Left kidney (tissue), 2 donors: Measurements from ENCODE around the gene RPL22. TPM values are rescaled to one million over a fixed set of nuclear protein-coding genes. Genes with fewer than 3 reads are reported as not detected.

ENCODE experiments used
- DNase-seq: peaks from one replicate; pipeline ENCODE4 v3.0.0-alpha.2; 2013
- polyA plus RNA-seq: library from polyadenylated mRNA; unstranded; fragments of 120-200 nt; gene quantifications from one replicate; pipeline ENCODE4 v1.2.1, GENCODE V29; 2013; ENCODE audit not compliant: insufficient read length

The RPL22 gene
- polyA plus RNA-seq, 1 donor, result 542 TPM

DNA sequence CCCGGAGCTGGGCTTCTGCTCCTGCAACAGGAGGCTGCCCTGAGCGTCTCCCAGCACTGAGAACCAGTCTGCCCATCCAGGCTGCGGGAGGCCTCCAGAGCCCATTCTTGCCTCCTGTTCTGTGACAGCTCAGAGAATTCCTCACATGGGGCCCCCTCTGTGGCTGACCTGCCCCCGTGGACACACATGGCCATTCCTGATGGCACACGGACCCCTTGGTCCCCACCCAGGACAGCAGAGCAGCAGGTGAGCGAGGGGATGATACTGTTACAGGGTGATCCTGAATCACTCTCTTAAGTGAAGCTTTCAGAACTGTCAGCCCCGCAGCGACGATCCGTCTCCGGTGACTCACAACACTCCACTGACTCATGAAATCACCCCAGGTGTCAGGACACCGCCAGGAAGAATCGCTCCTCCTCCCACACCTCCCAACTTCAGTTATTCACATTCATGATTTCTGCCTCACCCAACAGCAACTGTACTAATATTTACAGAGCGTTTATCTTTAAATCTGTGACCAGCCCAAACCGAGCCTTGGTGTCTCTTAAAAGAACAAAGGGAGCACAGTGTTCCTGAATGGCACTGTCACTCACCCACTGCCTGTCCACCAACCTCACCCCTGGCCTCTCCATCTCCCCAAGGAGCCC, 41.7 kb downstream of the RPL22 start:
- DNase-seq, result no peak

- no peak for DNase-seq
Observed at GRCh38 chr1:6157132-6157527, 42.3 kb downstream of the RPL22 start.

- no peak for DNase-seq
Observed at GRCh38 chr1:6154525-6155319, 44.7 kb downstream of the RPL22 start.

GRCh38 chr1:6152882-6153281, 46.5 kb downstream of the RPL22 start:
- no peak for DNase-seq

DNA sequence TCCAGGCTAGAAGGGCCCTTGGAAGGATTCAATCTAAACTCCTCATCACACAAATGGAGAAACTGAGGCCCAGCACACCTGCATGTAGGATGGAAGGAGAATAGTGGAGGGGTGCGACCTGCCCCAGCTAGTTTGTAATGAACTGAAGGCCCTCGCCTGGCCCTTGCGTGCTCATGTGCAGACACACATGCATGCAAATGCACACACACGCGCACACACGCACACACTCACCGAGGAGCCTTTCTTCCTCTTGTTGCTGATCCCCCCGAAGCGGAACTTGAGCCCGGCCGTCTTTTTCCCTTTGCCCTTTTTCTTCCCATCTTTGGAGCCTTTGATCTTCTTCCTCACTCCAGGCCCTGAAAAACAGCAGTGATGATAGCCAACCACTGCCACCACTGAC, 47.2 kb downstream of the RPL22 start:
- DNase-seq, result no peak

GRCh38 chr1:6151291-6151822, 48.0 kb downstream of the RPL22 start:
- no peak for DNase-seq

- DNase-seq, result no peak
Observed at GRCh38 chr1:6150006-6150938, 49.1 kb downstream of the RPL22 start.

- no peak for DNase-seq
Observed at GRCh38 chr1:6149597-6149996, 49.8 kb downstream of the RPL22 start.

DNA sequence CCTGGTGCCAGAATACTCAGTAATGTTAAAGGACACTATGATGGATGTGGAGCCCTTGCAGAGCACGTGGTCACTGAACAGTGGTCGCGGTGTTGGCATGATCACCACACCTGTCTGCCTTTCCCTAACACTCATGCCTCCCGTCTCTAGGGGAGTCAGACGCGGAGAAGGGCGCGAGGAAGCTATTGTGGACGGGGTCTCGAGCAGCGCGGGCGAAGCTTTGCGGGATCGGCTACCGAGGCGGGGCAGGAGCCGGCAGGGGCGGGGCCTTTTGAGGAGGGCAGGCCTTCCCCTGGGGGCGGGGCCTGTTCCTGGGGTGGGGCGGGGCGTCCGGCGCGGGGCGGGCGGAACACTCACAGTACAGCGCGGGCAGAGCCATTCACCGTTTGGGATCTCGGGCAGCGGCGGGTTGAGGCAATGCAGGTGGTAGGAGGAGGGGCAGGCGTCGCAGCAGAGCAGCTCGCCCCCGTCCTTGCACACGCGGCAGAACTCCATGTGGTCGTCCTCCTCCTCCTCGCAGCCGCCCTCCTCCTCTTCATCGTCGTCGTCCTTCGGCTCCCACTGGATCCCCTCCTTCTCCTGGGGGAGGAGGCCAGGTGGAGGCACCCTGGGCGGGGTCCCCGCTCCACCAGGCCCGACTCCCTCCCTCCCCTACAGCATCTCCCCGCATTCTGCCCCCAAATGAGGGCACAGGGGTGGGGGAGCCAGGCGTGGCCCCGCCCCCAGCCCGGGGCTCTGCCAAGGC, 50.7 kb downstream of the RPL22 start:
- peak; percentile 44 for DNase-seq

DNA sequence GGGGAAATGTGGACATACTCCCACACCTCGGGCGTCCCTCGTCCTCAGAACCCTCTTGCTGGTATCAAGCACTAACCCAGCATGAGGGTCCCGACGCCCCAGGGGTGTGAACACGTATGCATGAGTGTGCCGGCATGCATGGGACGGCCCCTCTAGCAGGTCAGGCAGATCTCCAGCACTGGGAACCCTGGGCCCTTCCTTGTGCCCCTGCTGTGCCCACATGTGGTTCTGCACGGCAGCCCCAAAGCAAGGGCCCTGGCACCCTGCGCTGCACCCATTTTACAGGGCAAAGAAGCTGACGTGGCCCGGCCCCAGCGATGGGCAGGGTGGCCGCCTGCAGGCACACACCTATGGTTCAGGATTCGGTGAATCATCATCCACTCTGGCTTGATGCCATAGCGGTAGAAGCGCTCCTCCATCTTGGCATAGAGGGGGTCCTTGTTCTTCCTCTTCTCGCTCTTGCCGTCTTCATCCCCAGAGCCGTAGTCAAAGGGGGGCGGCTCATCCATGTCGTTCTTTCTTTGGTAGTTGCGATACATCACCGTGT, 53.5 kb downstream of the RPL22 start:
- DNase-seq, result no peak

- DNase-seq, result no peak
Observed at GRCh38 chr1:6145396-6145750, 54.0 kb downstream of the RPL22 start.

DNA sequence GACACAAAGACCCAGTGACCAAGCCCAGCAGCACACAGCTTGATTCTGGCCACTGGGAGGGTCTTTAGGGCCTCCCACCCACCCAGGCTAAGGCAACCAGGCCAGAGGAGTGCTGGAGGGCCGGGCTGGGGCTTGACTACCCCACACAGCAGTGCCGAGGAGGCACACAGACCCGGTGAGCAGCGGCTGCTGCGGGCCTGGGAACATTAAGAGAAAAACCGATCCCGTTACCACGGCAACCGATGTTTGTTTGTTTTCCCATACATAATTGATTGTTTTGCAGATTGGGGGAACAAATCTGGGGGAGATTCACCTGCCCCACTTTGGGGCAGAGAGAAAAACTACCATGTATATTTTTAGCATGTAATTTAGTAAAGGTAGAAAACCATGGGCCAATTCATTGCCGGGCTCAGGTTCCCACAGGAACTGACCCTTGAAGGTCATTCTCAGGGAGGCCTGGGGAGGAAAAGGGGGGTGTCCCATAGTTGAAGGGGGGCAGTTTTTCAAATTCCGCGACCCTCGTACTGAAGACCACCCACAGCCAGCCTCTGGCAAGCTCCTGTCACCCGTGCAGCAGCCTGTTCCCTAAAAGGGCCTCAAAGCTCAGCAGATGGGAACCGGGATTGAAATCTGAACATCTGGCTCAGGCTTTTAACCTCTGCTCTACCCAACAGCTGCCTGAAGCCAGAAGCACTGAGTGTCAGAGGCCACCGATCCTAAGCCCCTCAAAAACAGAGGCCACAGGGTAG, 54.6 kb downstream of the RPL22 start:
- peak; percentile 14 for DNase-seq

DNA sequence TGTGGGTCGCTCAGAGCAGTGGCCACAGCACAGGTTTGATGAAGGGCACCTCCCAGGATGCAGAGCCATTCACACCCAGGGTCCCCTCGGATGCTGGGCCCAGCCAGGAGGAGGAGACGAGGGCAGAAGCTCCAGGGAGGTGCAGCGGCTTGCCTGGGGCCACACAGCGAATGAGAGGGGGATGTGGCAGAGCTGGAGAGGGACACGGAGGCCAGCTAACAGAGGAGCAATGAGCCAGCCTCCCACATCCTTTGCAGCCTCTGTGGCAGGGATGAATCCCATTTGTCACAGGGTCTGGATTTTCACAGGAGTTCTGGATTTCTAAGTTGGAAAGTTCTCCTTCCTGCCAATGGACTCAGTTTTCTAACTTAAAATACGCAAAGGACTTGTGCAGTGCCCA, 55.2 kb downstream of the RPL22 start:
- no peak for DNase-seq

- no peak for DNase-seq
Observed at GRCh38 chr1:6143395-6143794, 56.0 kb downstream of the RPL22 start.

DNA sequence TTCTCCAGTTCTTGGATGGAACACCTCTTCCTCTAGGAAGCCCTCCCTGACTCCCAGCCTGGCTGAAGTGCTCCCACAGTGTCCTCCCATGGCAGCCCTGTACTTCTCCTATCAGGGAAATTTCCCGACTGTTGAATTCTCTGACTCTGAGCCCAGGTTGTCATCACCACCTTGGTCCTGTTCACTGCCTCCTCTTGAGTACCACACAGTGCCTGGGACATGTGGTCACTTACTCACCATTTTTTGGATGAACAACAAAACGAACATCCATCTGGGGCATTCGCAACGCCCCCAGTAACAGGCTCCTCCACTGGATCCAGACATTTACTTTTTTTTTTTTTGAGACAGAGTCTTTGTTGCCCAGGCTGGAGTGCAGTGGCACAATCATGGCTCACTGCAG, 56.7 kb downstream of the RPL22 start:
- DNase-seq, result no peak

DNA sequence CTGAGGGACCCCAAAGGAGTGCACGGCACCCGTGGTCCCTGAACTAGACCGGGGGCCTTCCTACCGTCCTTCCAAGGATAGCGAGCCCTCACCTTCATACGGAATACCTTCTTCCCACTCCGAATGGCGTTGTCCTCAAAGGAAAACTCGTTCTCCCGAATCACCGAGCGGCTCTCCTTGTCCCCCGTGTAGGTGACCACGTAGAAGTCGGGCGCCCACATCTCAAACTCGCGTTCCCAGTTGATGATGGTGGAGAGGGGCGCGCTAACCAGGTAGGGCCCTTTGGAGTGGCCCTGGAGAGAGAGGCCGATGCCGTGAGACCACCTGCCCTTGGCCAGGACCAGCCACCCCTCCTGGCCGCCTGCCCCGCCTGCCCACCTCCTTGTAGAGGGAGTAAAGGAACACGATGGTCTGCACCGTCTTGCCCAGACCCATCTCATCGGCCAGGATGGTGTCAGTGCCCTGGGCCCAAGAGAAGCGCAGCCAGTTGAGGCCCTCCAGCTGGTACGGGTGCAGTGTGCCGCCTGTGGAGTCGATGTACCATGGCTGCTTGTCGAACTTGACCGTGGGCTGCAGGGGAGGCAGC, 57.3 kb downstream of the RPL22 start:
- no peak for DNase-seq

DNA sequence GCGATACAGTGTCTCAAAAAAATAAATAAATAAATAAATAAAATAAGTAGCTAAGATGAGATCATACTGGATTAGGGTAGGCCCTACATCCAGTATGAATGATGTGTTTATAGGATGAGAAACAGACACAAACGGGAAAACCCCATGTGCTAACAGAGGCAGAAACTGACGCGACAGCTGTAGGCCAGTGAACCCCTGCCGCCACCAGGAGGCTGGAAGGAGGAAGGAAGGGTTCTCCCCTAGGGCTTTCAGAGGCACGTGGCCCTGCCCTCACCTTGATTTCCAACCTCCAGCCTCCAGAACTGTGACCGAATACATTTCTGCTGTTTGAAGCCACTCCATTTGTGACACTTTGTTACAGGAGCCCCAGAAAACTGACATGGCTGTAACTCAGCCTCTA, 57.8 kb downstream of the RPL22 start:
- no peak for DNase-seq

DNA sequence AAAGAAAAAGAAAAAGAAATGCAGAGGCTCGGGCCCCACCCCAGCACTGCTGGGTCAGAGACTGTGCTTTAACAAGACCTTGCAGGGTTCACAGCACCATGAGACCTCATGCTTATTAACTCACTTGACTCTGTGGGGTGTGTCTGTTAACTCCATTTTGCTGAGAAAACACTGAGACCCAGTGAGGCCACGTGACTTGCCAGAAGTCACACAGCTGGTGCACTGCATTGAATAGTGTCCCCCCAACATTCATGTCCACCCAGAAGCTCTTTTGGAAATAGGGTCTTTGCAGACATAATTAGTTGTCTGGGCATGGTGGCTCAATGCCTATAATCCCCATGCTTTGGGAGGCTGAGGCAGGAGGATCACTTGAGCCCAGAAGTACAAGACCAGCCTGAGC, 59.0 kb downstream of the RPL22 start:
- DNase-seq, result no peak

DNA sequence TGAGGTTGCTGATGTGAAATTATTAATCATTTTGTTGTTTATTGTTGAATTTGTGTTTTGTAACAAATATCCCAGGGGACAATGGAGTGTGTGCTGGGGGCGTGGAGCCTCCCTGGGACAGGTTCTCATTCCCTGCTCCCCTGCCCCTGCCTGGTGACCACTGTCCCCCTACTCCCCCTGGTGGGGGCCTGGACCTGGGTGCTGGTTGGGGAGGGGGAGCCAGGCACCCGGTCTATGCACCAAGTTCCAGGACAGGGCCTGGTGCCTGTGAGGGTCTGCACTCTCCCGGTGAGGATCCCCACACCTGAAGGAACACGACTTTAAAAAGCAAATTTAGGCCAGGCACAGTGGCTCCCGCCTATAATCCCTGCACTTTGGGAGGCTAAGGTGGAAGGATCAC, 61.6 kb downstream of the RPL22 start:
- DNase-seq, result no peak

DNA sequence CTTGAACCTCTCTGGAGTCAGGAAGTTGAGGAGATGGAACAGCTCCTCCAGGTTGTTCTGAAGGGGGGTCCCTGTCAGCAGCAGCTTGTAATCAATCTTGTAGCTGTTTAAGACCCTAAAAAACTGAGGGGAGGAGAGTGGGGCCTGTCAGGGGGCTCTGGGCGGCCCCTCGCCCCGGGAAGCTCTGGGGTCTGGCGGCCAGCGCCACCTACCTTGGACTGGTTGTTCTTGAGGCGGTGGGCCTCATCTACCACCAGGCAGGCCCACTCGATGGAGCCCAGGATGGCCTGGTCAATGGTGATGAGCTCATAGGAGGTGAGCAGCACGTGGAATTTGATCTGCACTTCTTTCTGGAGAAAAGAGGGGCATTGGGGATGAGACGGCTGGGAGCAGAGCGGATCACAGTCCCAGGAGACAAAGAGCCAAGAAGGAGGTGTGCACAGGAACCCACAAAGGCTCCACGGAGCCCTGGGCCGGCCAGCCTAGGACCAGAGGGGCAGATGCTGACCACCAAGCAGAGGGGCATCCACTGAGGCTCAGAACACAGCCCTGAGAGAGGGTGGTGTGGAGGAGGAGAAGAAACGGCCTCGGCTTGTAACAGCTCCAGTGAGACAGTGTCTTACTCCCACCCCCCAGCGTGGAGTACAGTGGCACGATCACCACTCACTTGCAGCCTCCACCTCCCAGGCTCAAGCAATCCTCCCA, 62.7 kb downstream of the RPL22 start:
- no peak for DNase-seq
